SKM-1 (cell line): Measurements from ENCODE around the gene SNX27.
"Not testable (repeated sequence)": the region's sequence is repeated elsewhere in the genome, so short reads cannot be mapped to it uniquely, and the experiment has no call there.

Experiments used
- DNase-seq: peaks from one replicate; lab custom pipeline; 2025; ENCODE audit not compliant: unreplicated experiment; lab: John Stamatoyannopoulos, UW

The SNX27 gene

DNA sequence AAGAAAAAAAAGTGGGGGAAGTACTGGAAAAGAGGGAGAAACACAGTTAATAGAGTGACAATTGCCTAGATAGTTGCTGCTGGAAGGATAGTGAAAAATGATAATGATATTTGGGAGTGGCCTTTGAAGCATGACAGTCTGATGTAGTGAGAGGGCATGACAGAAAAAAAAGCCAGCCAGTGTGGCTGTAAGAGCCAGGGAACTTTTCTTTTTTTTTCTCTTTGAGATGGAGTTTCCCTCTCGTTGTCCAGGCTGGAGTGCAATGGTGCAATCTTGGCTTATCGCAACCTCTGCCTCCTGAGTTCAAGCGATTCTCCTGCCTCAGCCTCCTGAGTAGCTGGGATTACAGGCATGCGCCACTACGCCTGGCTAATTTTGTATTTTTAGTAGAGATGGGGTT, 9.3 kb upstream of the SNX27 start:
- DNase-seq, result not testable (repeated sequence)

- DNase-seq, result no peak
These were observed 7.6 kb upstream of the SNX27 start for GRCh38 chr1:151604291-151604690.

- no peak for DNase-seq
These were observed 5.5 kb upstream of the SNX27 start for GRCh38 chr1:151606384-151606783.

DNA sequence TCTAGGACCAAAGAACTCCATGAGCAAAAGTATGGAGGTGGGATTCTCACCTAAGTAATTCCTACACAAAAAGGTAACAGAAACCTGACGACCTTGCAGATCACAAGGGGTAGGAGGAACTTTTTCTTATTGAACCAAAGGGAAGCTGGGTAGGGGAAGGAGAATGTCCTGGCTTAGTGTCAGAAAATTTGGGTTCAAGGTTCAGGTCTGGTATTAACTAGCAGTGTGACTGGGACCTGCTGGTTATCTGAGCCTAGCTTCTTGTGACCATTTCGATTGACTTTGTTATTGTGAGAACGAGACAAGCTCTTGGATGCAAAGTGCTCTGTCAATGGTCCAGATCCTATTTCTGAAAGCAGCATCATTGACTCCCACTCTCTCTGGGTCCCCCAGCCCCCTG, 5.0 kb upstream of the SNX27 start:
- DNase-seq, result no peak

DNA sequence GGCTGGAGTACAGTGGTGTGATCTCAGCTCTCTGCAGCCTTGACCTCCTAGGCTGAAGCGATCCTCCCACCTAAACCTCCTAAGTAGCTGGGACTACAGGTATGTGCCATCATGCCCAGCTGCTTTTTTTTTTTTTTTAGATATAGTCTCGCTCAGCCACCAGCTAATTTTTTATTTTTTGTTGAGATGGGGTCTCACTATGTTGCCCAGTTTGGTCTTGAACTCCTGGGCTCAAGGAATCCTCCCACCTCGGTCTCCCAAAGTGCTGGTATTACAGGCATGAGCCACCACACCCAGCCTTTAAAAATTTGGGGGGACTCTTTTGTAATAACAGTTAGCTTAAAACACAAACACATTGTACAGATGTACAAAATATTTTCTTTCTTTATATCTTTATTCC, 1.7 kb upstream of the SNX27 start:
- DNase-seq, result no peak

DNA sequence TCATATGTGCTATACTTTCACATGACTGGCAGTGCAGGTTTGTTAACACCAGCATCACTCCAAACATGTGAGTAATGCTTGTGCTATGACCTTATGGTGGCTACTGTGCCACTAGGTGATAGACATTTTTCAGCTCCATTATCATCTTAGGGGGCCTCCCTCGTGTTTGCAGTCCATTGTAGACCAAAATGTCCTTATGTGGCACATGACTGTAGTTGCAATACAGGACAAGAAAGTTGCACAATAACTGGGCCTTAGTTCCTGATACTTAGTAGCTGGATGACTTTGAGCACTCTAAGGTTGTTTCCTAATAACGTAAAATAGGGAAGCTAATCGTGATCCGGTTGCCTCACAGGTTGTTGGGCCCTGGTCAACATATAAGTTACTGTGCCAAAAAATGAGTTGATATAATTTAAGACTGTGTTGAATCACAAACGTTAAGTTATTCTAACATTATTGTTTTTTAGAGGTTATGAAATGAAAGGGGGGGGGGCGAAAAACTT, 511 bp upstream of the SNX27 start:
- DNase-seq, result peak; percentile 100

- peak; percentile 37 for DNase-seq
These were observed 841 bp downstream of the SNX27 start for GRCh38 chr1:151612501-151613281.

- DNase-seq, result no peak
These were observed 1.5 kb downstream of the SNX27 start for GRCh38 chr1:151613282-151613780.

DNA sequence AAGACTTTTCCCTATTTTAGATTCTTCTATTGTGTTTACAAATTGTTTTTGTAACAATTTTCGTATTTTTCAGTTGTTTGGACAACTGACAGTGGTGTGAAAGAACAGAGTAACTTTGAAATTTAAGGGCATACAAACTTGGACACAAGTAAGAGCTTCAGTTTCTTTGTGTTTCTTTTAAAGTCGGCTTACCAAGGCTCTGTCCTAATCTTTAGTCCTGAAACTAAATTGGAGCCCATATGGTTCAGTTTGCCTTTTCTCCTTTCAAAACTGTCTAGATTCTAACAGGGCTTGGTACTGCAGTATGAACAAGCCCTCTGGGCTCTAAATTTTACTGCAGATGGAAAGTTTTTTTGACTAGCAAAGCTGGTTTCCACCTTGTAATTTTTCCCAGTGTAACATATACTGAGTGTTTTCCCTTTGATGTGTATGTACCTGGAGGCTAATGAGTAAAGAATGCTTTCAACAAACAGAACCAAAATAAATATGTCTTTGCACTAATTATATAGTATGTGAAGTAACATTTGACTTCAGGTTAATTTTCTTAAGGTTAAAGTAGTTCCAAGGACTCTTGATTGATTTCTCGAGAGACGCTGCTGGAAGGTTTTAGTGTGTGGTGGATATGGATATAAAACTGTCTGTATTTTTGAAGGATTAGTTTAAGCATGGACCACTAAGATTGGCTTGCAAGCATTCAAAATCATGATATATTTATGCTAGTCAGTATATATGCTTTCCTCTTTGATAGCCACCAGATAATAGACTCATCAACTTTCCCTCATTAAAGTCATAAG, 4.1 kb downstream of the SNX27 start:
- no peak for DNase-seq

DNA sequence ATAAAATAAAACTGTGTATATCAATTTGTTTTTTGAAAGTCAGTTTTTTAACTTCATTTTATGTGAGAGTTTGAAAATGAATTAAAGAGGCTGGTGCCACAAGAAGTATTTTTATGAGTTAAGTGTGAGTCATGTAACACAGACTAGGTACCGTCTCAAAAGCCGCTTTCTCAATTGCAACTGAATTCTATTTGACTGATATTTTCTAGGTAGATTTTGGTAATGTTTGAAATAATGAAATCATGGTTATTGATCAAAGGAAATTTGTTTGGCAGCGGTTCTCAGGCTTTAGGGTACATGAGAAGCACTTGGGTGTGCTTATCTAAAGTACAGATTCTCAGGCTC, 4.6 kb downstream of the SNX27 start:
- DNase-seq, result no peak

GRCh38 chr1:151618003-151618402, 6.2 kb downstream of the SNX27 start:
- DNase-seq, result no peak

- no peak for DNase-seq
These were observed 6.6 kb downstream of the SNX27 start for GRCh38 chr1:151618470-151618869.

DNA sequence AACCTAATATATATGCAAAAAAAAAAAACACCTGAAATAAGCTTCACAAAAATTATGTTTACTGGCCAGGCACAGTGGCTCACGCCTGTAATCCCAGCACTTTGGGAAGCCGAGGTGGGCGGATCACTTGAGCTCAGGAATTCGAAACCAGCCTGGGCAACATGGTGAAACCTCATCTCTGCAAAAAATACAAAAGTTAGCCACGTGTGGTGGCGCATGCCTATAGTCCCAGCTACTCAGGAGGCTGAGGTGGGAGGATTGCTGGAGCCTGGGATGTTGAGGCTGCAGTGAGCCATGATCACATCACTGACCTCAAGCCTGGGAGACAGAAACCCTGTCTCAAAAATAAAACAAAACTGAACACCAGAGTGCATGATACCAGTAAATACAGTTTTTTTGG, 7.1 kb downstream of the SNX27 start:
- DNase-seq, result not testable (repeated sequence)

DNA sequence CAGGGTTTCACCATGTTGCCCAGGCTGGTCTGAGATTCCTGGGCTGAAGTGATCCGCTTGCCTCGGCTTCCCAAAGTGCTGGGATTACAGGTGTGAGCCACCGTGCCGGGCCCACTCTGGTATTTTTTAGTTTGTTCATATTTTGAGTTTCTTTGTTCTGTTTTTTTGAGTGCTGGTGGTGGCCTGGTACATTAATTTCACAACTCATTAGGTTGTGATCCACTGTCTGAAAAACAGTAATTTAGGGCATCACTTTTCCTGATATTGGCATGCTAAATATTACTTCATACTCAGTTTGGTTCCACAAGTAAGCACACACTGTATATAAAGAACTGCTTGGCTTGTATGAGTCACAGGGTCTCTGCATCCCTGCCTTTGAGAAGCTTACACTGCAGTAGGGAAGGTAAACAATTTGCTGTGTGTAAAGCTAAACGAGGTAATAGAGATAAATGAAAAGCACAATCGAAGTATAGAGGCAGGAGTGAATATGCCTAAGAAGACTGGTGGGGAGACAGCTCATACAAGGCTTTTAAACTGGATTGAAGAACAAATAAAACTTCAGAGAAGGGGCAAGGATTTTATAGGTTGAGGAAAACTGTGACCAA, 7.7 kb downstream of the SNX27 start:
- no peak for DNase-seq

DNA sequence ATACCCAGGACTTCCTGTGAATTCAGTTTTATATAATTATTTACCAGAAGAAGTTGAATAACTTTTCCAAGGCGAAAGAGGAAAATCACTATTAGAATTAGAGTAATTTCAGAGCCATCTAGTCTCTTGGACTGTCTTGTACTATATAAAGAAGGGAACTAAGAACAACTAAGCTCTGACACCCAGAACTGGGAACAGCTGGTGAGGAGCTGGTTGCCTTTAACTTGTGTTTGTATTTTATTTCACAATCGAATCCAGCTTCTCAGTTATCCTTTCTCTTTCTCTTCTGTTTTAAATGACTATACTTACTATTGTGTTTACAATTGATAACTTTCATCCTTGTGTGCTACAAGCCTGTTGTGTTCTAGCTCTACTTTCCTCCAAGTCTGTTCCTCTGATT, 8.4 kb downstream of the SNX27 start:
- DNase-seq, result no peak

DNA sequence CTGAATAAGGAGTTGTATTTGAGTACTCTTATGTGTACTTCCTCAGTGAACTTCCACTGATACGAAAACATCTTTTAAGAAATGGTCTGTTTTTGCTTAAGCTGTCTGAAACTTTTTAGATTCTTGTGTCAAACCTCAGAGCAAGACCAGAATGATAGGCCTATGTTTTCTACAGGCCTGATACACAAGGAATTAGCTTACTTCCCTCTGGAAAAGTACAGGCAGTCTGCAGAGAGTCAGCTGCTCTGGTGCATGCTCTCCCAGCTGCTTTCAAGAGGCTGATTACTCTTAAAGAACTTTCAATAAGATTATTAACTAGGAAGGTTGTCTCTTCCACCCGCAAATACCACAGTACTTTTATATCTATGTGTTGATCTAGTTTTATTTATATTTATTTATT, 9.5 kb downstream of the SNX27 start:
- no peak for DNase-seq

DNA sequence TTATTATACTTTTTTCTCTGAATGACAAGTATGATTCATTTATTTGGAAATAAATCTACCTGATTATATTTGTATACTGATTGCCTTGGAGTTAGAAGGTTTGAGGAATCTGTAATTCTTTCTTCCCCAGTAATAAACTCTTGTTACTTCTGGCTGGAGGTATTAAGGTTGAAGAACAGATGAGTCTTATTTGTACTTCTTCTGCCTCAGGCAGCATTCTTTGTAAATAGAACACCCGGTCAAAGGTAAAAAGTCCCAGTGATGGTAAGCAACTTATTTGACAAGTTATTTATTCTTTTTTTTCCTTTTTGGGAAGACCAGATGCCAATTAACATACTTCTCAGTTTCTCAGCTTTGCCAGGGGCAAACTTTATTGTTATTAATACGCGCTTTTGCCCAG, 12.9 kb downstream of the SNX27 start:
- DNase-seq, result no peak

- DNase-seq, result no peak
These were observed 15.0 kb downstream of the SNX27 start for GRCh38 chr1:151626740-151627334.

DNA sequence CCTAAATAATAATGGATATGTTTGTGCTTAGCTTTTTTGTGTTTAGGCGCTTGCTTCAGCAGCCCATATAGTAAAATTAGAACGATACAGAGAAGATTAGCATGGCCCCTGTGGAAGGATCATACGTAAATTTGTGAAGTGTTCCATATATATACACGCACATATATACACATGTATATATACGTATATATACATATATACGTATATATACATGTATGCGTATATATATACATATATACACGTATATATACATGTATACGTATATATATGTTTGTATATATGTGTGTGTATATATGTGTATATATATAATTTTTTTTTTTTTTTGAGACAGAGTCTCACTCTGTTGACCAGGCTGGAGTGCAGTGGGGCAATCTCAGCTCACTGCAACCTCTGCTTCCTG, 17.4 kb downstream of the SNX27 start:
- no peak for DNase-seq

GRCh38 chr1:151635479-151636072, 23.7 kb downstream of the SNX27 start:
- DNase-seq, result no peak
